RPMI8226 (cell line): ENCODE data around the gene TMEM190.

Experiments used
- DNase-seq: peaks from one replicate; pipeline ENCODE4 v3.0.0-alpha.2; 2015

Gene TMEM190

DNA sequence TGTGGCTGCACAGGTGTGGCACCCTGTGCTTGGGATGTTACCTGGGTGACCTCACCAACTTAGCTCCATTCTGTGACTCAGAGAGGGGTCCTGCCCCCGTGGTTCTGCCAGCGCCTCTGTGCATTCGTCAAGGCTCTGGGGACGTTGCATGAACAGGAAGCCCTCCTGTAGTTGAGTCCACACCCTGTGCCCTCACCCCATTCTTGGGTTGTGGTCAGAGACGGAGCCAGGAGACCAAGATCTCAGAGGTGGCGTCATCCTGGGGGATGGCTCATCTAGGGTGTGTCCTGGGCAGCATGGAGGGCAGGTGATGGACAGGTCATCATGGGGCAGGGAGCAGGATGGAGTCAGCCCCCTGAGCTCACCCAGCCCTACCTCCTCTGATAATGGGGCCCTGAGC lies 24.6 kb upstream of the TMEM190 start:
- DNase-seq, result no peak

DNA sequence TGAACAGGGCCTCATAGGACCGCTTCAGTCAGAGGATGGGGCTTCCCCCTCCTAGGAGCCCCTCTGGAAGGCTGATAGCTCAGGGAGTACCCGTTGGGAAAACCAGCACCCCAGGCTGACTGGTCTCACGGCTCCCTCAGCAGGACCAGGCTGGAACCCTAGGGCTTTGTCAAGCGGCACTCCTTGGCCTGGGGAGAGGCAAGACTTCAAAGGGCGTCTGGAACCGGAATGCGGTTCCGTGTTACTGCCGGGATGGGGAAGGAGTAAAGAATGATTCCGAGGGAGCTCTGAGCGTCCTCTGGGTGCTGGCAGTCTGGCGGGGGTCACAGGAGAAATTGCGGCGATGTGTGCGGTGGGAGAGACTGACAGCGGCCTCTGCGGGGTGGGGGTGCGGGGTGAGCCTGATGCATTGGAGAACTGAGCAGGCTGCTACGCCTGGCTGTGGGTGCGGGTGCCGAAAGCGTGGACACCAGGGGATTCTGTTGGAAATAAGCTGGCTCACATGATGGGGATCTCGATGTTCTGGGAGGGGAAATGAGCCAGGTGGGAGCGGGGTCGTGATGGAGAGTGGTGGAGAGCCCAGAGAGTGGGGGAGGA lies 24.0 kb upstream of the TMEM190 start:
- no peak for DNase-seq

DNA sequence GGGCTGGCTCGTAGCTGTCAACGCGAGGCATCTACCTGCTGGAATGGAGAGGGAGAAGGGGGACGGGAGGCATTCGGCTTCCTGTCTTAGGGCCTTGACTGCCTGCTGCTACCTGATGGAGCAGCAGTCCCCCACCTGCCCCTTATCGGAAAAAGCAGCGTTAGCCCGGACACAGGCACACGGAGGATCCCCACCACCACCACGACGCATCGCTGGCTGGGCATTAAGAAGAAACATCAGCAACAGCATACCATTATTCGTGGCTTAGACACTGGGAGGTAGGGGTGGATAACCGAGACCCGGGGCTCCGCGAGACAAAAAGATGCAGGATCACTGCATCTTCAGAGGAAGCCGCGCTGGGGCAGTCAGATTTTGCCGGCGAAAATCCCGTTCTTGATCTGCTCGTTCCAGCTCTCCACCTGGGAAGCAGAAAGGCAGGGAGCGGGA lies 23.2 kb upstream of the TMEM190 start:
- no peak for DNase-seq

DNA sequence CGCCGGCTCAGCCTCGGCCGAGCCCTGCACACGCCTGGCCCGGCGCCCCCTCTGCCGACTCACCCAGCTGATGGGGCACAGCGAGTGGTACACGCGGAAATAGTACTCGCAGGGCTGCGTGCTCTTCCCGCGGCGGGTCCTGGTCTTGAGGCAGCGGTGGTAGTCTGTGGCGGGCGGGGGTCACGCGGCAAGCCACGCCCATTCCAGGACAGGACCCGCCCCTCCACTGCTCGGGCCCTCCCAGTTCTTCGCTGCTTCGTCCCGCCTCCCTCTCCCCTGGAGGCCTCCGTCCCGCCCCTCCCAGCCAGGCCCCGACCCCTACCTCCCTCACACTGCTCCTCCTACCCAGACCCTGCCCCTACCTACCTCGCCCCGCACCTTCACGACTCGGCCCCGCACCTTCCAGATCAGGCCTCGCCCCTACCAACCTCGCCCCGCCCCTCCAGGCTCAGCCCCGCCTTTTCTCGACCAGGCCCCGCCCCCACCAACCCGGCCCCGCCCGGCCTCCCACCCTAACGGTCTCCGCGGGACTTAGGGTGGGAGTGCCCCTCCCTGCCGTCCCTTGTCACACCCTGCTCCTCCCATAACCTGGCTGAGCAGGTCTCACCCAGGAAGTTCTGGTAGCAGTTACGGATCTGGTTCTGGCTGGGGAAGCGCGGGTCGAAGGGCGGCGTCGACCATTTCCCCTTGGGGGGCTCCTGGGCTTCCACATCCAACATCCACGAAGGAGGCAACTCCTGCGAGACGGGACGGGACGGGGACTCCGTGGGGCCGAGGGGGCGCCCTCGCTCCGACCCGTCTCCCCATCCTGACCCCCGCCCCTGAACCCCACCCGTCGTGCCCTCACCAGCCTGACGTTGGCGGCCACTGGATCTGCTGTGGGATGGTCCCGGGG lies 22.6 kb upstream of the TMEM190 start:
- DNase-seq, result peak; percentile 77

DNA sequence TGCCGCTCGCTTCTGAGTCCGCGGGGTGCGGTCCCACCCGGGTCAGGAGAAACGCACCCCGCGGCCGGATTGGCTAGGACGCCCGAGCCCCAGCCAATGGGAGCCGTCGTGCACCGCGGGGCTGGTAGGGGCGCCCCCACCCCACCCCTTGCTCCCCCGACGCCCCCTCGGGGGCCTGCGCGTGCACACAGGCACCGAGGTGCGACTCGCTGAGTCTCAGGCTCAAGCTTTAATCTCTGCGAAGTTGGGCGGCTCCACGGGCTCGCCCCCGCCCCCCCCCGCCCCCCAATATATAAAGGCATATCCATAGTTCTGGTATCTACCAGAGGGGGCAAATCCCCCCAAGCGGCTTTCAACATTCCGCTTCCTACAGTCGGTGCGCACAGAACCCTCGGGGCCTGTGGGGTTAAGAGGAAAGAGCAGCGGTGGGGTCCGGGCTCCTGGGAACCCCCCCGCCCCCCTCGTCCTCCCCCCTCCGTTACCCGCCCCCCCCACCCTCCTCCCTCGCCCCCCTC lies 21.9 kb upstream of the TMEM190 start, which contains the start of gene COX6B2:
Gene COX6B2 (minus strand): TSS at position 22 of the 515 bp plus-strand sequence. CDS start 198 bp downstream, outside the sequence.
- no peak for DNase-seq

DNA sequence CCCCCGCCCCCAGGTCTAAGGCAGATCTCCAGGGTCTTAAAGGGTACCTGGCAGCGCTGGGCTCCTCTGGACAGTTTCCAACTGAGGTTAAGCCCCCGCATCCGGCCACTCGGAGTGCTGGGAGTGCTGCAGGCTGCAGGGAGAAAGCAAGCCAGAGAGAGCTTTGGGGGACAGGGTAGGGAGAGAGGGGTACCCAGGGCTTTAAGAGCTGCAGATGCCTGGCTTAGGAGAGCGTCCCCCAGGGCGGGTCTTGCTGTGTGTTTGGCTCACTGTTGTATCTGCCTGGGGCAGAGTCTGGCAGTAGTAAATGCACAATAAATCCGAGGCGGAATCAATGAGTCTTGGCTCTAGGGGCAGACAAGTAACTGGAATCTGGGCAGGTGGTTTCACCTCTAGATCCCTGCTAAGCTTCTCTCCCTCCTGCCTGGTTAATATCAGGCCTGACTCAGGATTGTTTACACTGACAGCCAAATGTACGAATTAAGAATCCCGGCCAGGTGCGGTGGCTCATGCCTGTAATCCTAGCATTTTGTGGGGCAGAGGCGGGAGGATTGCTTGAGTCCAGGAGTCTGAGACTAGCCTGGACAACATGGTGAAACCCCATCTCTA lies 21.3 kb upstream of the TMEM190 start:
- DNase-seq, result no peak

DNA sequence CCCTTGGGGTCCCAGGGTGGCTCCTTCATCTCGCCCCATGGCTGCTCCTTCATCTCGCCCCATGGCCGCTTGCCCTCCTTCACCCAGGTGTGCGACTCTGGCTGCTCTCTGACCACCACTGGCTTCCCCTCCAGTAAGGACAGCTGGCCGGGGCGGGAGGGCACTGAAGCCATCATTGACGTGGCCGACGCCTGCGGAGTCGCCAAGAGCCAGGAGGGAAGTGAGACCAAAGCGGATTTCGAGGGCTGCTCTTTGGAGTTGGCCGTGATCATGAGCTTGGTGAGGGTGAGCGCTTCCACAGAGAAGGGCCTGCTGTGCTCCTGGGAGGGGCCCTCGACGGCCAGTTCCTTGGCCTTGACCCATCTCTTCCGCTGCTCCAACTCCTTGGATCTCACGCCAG lies 18.1 kb upstream of the TMEM190 start:
- DNase-seq, result no peak

DNA sequence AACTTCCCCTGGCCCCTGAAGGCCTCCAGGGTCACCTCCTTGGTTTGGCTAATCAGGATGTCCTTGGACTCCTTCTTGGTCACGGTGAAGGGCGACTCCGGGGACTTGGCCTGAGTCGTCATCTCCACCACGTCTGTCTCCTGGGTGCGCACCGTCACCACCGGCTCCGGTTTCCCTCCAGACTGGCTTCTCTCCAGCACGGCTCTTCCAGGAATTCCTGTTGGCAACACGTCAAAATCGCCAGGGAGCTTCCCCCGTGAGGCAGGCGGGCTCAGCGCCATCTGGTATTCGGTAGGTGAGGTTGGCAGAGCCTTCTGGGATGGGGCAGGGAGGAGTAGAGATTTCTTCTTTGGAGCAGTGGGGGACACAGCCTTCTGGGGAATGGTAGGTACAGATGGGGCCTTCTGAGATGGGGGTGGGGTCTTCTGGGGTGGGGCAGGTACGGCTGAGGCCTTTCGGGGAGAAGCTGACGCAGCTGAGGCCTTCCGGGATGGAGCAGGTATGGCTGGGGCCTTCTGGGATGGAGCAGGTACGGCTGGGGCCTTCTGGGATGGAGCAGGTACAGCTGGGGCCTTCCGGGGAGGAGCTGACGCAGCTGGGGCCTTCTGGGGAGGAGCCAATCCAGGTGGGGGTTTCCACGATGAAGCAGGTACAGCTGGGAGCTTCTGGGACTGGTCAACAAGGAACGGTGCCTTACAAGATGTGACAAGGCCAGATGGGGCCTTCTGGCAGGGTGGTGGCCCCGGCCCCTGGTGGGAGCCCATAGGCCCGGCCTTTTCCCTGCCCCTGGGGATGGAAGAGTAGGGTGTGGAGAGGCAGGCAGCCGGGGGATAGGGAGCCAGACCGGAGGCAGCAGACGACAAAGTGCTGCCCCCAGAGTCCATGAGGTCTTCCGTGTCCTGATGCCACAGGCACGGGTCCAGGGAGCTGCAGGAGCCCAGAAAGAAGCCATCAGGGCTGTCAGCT lies 17.4 kb upstream of the TMEM190 start:
- DNase-seq, result peak; percentile 42

DNA sequence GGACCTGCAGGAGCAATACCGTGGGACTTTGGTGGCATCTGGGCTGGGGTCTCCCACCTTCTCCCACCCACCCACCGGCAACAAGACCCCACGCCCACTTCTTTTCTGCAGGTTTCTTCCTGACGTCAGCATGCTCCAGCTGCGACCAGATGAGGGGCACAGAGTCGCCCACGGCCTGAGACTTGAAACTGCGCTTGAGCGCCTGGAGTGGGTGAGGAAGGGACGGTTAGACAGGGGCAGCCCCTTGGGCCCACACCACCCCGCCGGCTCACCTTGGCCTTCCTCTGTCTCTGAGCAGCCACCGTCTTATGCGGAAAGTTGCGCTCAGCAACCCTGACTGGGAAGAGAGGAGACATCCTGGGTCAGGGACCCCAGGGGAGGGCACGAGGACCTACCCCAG lies 15.7 kb upstream of the TMEM190 start:
- DNase-seq, result no peak

DNA sequence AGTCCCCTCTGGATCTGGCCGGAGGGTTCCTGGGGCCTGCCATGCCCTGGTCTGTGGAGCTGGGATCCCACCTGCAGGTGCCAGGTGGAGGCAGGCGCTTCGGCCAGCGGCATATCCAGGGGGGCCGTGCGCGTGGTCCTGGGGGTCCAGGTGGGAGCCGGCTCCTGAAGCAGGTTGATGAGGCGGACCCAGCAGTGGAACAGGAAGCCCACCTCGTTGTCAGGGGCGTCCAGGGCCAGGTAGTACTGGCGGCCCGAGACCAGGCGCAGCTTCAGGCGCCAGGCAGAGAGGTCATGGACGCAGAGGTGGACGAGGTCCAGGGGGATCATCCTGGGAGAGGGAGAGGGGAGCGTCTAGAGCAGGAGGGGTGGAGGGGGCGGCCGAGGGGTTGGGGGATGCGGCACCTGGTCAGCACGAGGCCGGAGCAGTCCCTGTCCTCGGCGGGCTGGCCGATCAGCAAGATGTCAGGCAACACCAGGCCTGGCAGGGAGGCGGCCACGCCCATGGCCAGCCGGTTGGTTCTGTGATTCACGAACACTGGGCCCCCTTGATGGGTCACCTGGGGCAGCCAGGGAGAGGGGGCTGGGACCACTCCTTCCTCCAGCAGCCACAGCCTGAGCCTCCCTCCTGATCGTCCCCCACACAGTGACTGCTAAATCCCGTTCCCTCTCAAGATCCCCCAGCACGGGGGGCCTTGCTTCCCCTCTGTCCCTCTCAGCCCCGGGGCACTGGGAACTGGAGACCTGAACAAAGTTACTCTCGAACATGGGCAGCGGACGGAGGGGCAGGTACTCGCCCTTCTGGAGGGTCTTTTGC lies 14.2 kb upstream of the TMEM190 start:
- no peak for DNase-seq

DNA sequence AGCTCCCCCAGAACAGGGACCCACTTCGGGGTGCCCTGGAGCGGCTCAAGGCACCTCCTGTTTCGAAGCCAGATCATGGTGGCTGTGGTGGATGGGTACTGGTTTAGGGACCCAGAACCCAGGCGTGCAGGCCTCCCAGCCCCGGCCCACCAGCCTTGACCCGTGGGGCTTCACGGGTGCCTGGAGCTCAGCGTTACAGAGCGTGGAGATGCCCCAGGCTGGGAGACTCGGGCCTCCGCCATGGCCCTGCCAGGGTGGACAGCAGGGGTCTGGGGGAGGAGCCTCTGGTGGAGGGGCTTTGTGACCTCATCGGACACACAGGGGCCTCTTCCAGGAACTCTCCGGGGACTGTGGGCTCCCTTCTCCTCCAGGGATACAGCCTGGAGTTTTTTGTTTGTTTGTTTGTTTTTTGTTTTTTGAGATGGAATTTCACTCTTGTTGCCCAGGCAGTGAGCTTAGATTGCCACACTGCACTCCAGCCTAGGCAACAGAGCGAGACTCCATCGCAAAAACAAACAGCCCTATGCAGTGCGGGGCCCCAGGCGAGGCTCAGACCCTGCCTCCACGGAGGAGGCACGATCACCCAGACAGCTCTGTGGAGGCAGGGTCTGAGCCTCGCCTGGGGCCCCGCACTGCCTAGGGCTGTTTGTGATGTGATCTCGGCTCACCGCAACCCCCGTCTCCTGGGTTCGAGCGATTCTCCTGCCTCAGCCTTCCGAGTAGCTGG lies 13.5 kb upstream of the TMEM190 start, which contains the start of gene GARIN5B:
Gene GARIN5B (minus strand): TSS at position 271 of the 727 bp plus-strand sequence. CDS start 194 bp downstream, at position 77.
- DNase-seq, result no peak

DNA sequence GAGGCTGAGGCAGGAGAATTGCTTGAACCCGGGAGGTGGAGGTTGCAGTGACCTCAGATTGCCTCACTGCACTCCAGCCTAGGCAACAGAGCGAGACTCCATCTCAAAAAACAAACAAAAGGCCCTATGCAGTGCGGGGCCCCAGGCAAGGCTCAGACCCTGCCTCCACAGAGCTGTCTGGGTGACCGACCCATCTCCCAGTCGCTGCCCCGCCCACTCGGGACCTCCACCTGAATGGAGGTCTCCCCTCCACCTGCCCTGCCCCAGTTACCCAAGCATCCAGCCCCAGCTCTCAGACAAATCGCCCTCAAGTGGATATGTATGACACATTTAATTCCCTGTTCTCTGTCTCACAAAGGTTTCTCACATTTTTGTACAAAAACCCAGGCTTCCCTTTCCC lies 11.4 kb upstream of the TMEM190 start:
- no peak for DNase-seq

DNA sequence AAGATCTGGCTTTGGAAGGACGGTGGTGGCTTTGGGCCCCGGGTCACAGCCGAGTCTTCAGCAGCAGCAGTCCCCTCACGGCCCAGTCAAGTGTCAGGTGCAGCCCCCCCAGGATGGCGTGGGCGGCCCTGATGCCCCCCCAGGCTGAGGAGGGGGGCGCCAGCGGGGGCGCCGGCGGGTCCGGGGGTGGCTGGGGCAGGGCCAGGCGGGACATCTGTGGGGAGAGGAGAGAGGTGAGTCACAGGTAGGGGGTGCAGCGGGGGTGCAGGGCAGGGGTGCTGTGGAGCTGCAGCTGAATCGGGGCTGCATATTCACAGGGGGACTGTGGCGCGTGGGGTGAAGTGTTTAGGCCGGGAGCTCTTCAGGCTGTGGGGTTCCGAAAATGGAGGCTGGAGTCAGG lies 10.7 kb upstream of the TMEM190 start:
- DNase-seq, result no peak

DNA sequence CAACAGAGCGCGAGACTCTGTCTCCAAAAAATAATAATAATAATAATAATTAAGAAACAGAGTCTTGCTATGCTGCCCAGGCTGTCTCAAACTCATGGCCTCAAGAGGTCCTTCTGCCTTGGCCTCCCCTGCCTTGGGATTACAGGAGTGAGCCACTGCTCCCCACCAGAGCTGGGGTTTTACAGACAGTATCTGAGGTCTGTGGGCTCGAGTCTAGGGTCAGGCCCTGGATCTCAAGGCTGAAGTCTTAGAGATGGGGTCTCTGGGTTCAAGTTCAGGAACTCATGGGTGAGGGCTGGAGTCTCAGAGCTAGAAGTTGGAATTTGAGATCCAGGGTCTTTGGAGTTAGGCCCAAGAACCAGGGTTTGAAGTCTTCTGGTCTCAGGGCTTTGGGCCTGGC lies 9.8 kb upstream of the TMEM190 start:
- no peak for DNase-seq

DNA sequence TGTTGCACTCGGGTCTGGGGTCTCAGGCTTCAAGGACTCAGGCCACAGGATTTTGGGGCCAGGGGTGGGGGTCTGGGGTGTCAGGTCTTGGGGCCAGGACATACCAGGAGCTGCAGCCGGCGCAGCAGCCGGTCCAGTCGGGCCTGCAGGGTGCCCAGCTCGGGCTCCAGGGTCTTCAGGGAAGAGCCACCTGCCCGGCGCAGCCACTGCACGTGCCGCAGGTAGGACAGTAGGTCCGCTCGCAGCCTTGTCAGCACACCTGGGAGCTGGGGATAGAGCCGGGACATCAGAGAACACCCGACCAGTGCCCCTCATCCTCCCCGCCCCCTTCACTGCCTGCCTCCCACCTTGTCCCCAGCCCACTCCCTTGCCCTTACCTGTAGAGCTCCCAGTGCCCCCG lies 8.5 kb upstream of the TMEM190 start:
- no peak for DNase-seq

DNA sequence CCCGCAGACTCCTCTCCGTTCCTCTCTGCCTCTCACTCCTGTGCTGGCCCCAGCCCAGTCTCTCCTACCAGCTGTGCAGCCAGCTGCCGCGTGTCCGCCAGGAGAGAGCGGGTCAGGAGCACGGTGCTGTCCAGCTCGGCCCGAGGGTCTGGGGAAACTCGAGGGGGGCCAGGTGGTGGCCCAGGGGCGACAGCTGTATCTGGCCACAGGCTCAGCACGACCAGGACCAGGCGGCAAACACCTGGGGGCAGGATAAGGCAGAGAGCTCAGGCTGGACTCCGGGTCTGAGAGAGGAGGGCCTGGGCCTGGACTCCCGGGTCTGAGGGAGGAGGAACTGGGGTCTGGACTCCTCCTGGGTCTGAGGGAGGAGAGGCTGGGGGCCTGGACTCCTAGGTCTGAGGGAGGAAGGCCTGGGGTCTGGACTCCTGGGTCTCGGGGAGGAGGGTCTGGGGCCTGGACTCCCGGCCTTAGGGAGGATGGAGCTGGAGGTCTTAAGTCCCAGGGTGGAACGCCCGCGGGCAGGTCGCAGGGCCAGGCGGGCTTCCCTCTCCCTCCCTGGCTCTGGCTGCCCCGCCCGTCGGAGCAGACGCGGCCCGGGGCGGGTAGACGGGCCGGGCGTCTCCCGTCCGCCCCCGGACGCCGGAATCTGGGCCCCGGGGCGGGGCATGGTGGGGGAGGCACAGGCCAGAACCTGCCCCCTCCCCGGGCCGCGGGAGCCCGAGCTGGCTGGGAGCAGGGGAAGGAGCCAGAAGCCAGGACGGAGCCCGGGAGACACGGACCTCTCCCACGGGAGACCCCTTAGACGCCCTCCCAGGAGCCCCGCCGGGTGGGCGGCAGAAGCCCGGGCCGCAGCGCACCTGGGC lies 7.7 kb upstream of the TMEM190 start:
- peak; percentile 47 for DNase-seq

DNA sequence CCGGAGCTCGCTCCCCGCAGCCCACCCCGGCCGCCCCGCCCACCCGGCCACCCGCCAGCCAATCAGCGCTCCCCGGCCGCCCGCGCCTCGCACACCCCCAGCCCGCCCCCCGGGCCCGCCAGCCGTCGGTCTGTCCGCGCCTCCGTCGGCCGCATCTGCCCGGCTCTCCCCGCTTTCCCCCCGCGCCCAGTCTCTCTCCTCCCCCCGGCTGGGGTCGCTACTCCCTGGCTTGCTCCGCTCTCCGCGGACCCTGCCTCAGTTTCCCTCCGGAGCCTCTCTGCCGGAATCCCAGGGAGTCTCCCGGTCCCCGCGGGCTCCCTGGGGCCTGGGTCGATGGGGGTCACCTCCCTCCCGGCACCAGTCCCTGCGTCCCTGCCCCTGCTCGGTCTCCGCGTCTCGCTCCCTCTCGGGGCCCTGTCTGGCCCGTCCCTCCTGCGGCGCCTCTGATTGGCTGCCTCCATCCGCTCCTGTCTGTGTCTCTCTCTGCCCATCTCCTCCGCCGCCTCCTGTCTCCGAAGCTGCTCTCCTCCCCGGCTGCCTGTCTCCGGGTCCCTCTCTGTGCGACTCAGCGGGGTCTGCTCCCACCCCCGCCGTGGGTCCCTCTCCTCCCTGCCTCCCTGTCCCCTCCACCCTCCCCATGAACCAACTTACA lies 6.8 kb upstream of the TMEM190 start:
- DNase-seq, result no peak

DNA sequence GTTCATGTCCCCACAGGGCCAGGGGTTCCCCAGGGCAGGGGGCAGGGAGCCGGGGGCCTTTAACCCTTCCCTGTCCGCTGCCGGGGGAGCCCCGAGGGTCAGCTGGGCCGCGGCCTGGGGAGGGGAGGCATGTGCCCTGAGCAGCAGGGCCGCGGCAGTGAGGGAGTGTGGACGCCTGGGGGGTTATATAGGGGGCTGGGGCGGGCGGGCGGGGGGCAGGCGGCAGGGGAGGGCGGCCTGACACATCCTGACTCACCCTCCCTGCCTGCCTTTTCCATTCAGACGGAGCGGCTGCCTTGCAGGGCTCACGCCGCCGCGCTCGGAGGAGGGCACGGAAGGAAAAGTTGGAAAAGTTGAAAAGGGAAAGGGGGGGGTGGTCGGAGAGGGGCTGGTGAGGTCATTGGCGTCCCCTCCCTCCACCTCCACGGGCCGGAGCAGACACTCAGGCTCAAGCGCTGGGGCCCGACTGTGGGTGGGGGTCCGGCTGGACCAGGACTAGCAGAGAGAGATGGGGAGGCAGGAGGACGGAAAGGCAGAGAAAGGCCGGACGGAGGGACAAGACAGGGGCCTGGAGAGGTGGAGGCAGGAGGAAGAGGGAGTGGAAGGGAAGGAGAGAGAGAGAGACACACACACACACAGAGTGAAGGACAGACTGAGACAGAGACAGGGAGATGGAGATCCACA lies 6.2 kb upstream of the TMEM190 start, which contains the start of gene IL11:
Gene IL11 (minus strand): TSS at position 159 of the 684 bp plus-strand sequence. CDS start 153 bp downstream, at position 6.
- DNase-seq, result no peak
